GM12892 (cell line): Measurements from ENCODE around the gene RBM19.

ENCODE experiments used
- POLR2A ChIP-seq: IDR thresholded peaks from 2 replicates; pipeline ENCODE4 v1.6.1; 2011; ENCODE audit warnings: low read depth, low read length, control low read depth
- POLR2AphosphoS5 ChIP-seq: IDR thresholded peaks from 2 replicates; pipeline ENCODE4 v1.6.1; 2011; ENCODE audit warnings: low read depth, low read length, control low read depth
- TAF1 ChIP-seq: IDR thresholded peaks from 2 replicates; pipeline ENCODE4 v1.6.1; 2011; ENCODE audit warnings: low read depth, mild to moderate bottlenecking, control low read depth, low read length, borderline replicate concordance

DNA sequence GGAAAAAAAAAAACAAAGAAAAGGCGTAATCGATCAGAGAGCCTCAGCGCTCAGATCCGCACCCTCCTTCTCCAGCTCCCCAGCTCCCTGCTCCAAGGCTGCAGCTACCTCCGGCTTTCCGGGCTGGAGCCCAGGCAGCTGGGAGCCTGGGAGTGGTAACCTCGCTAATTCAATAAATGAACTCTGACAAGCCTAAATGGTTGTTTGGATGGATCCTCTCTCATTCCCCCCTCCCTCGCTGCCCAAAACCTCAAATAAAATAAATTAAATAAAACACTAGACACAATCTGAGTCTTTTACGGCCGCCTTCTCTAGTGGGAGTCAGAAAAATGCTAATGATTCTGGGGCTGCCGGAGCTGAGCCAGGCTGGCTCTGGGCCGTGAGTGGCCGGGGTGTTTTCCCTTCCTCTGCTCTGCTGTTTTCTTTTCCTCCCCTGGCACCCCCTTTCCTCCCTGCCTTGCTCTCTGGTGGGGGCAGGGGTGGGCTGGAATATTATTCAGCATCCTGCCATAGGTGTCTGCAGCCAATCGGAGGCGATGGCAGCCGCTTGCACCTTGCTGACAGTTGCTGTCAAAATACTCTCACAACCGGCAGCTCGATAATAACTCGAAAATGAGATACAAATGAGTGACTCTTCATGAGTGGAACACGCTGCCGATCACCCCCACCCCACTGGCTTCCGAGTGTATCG, 76.1 kb downstream of the RBM19 start:
- TF ChIP-seq POLR2A (no peak), POLR2AphosphoS5 (no peak), TAF1 (no peak)
